K562 treated with DMSO at 1 percent for 24 hours (cell line): ENCODE results near the gene C1QTNF9B. TPM values are rescaled to one million over a fixed set of nuclear protein-coding genes. Genes with fewer than 3 reads are reported as not detected.

Experiments
- total RNA-seq: library from RNA; unstranded; fragments of 300-600 nt; gene quantifications from 2 replicates; pipeline ENCODE4 v1.2.3, GENCODE V29; 2022; ENCODE audit warnings: low read depth; ENCODE audit not compliant: insufficient read depth

C1QTNF9B gene
- not detected in 2 replicates for total RNA-seq

GRCh38 chr13:23897452-23897919 is at the start of gene C1QTNF9B:
C1QTNF9B (minus strand) TSS chr13:23897502.

GRCh38 chr13:23888658-23889614 is 8.4 kb downstream of the C1QTNF9B start, which contains the start of gene MIPEP:
MIPEP (minus strand) TSS chr13:23889400; CDS start chr13:23889320, 80 bp downstream.

Other genes starting within 250 kb of the C1QTNF9B start
- gene MIPEP, start 8.1 kb downstream of the C1QTNF9B start, total RNA-seq: 5.2 and 6.0 TPM in 2 replicates